ENCODE data around the gene LAMA5. TPM values are rescaled to one million over a fixed set of nuclear protein-coding genes. Genes with fewer than 3 reads are reported as not detected.
A peak's percentile ranks its signal among the peaks of the same experiment; 100 is the strongest.

Gene LAMA5
- total and polyA plus RNA-seq, 2 of the 8 experiments (the other 6 are each of a cell fraction or from before 2014, with no cell fraction given), result 34.4 to 225 TPM

- no peak overlapping the region for H3K4me2 ChIP-seq (ENCODE audit: insufficient read depth in 1 of 2, low read depth in 2 of 2, low read length in 2 of 2)
- no peak overlapping the region for H3K27ac ChIP-seq (ENCODE audit: low read depth, low read length)
- no peak overlapping the region for H3K4ac ChIP-seq (replicated peaks; ENCODE audit: insufficient read length, low read depth, low read length)
- no peaks in the 10 kb centered on the region for H3K79me2 ChIP-seq (ENCODE audit: control insufficient read depth in 1 of 2, insufficient read depth in 2 of 2, low read length in 2 of 2)
- no peak overlapping the region for H4K8ac ChIP-seq (ENCODE audit: extremely low read depth, insufficient read depth, low read length)
- no peak overlapping the region for H2BK20ac ChIP-seq (ENCODE audit: low read length)
- H3K4me3 ChIP-seq (ENCODE audit: extremely low read depth in 1 of 4, insufficient read depth in 2 of 4, low read depth in 3 of 4, low read length in 4 of 4), result no peak overlapping the region
- no peak overlapping the region for H4K5ac ChIP-seq (ENCODE audit: insufficient read length, low read depth, low read length)
- no peak overlapping the region for H2AFZ ChIP-seq (ENCODE audit: low read length)
- no peaks in the 10 kb centered on the region for H3K27me3 ChIP-seq (replicated peaks in 1 of 4; ENCODE audit: control insufficient read depth in 3 of 4, extremely low read depth in 1 of 4, insufficient read depth in 3 of 4, low read length in 3 of 4)
- H3K14ac ChIP-seq (ENCODE audit: insufficient read length), result no peak overlapping the region
- peaks cover 6% of the 10 kb centered on the region for H3K79me1 ChIP-seq (ENCODE audit: low read depth, low read length)
- no peak overlapping the region for H2BK12ac ChIP-seq (ENCODE audit: low read depth, low read length)
- no peaks in the 10 kb centered on the region for H3K23me2 ChIP-seq (ENCODE audit: low read depth, low read length)
- no peak overlapping the region for H3K56ac ChIP-seq (replicated peaks; ENCODE audit: insufficient read length, low read depth, low read length)
- H2BK5ac ChIP-seq (ENCODE audit: low read depth, low read length), result peak overlapping the region; percentile 52; the same call in 1 of the 2 replicates
- peaks cover 9% of the 10 kb centered on the region in 2 experiments for H4K20me1 ChIP-seq (replicated peaks in 1 of 2; ENCODE audit: control insufficient read depth in 1 of 2, insufficient read depth in 2 of 2, low read length in 2 of 2)
- CTCF ChIA-PET (ENCODE audit: partially characterized antibody), result interaction anchor here (1.4 kb wide), 1 partner anchor 136 kb away, joined by 3 read pairs; no protein-coding TSS in a partner anchor
- H3K18ac ChIP-seq (ENCODE audit: extremely low read depth, low read length), result no peak overlapping the region
- peaks cover 0 to 2% of the 10 kb centered on the region in 2 experiments; a peak in 2 of 4 replicates for H3K9me3 ChIP-seq (ENCODE audit: insufficient read depth in 2 of 2, low read depth in 1 of 2, low read length in 1 of 2)
- DNase-seq (ENCODE audit: low read depth in 1 of 2, low spot score in 2 of 2) (no peak), FAIRE-seq (no peak)
- no peaks in the 10 kb centered on the region for H3K4me1 ChIP-seq (replicated peaks in 1 of 4; ENCODE audit: control insufficient read depth in 3 of 4, insufficient read depth in 4 of 4, low read length in 3 of 4)
- no peak overlapping the region for H2BK15ac ChIP-seq (ENCODE audit: low read length)
- 87% methylated on average over 14 of the region's 14 CpGs; no CpG with 5 or more reads in 1 of the 2 experiments for WGBS, 2 experiments (ENCODE audit: extremely low coverage in 1 of 2, insufficient coverage in 1 of 2, insufficient read length in 1 of 2, insufficient replicate concordance in 2 of 2, low coverage in 1 of 2, low lambda C conversion rate in 2 of 2, missing lambda C conversion rate in 1 of 2)
- no peak overlapping the region for H3K23ac ChIP-seq (ENCODE audit: insufficient read length)
- H3K9ac ChIP-seq (replicated peaks in 1 of 4; ENCODE audit: extremely low read depth in 1 of 4, low read depth in 3 of 4, low read length in 3 of 4), result no peak overlapping the region
- peaks cover 5 to 20% (median 14%) of the 10 kb centered on the region in 4 experiments; a peak in 7 of 8 replicates for H3K36me3 ChIP-seq (ENCODE audit: control insufficient read depth in 2 of 4, insufficient read depth in 4 of 4, low read length in 3 of 4)
- no peak overlapping the region for H2AK5ac ChIP-seq (ENCODE audit: low read depth, low read length)
- H2BK120ac ChIP-seq (replicated peaks; ENCODE audit: low read depth, low read length), result no peak overlapping the region
- no peak overlapping the region for H4K91ac ChIP-seq (replicated peaks; ENCODE audit: insufficient read length, low read length)
- POLR2A ChIA-PET (ENCODE audit: partially characterized antibody), result interaction anchor here (0.8 kb wide), 1 partner anchor 203 kb away, joined by 3 read pairs; no protein-coding TSS in a partner anchor
Observed at GRCh38 chr20:62269378-62269777, 97.7 kb downstream of the LAMA5 start.

All from H1 (cell line).